Measurements from ENCODE around the gene AGAP2.
A peak's percentile ranks its signal among the peaks of the same experiment; 100 is the strongest.

AGAP2 gene

DNA sequence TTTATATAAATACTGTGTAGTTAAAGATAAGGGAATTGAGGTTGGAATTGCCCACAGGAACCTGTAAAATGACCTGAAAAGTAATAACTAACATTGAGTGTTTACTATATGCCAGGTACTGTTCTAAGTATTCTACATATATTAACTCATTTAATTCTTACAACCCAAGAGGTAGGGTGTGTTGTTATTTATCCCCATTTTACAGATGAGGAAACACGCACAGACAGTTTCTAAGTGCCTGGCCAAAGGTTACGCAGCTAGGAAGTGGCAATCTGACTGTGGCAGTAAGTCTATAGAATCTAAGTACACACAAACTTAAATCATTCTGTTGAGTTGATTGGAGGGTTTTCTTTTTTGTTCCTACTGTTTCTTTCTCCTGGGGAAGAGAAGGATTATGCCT lies 5.2 kb upstream of the AGAP2 start:
- no peak for DNase-seq
- Mint-ChIP-seq H3K9me3 (no peaks in the 10 kb centered on the region), H3K27me3 (ENCODE audit: low read depth, poor library complexity) (peaks cover 60% of the 10 kb centered on the region), H3K4me1 (peaks cover 31% of the 10 kb centered on the region), H3K36me3 (ENCODE audit: low read depth) (peaks cover 33% of the 10 kb centered on the region), H3K27ac (no peak overlapping the region), H3K4me3 (peak overlapping the region; percentile 95)
- TF ChIP-seq, protein P1, sequence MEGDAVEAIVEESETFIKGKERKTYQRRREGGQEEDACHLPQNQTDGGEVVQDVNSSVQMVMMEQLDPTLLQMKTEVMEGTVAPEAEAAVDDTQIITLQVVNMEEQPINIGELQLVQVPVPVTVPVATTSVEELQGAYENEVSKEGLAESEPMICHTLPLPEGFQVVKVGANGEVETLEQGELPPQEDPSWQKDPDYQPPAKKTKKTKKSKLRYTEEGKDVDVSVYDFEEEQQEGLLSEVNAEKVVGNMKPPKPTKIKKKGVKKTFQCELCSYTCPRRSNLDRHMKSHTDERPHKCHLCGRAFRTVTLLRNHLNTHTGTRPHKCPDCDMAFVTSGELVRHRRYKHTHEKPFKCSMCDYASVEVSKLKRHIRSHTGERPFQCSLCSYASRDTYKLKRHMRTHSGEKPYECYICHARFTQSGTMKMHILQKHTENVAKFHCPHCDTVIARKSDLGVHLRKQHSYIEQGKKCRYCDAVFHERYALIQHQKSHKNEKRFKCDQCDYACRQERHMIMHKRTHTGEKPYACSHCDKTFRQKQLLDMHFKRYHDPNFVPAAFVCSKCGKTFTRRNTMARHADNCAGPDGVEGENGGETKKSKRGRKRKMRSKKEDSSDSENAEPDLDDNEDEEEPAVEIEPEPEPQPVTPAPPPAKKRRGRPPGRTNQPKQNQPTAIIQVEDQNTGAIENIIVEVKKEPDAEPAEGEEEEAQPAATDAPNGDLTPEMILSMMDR (IDR thresholded peaks at IDR 0.05), result no peak

DNA sequence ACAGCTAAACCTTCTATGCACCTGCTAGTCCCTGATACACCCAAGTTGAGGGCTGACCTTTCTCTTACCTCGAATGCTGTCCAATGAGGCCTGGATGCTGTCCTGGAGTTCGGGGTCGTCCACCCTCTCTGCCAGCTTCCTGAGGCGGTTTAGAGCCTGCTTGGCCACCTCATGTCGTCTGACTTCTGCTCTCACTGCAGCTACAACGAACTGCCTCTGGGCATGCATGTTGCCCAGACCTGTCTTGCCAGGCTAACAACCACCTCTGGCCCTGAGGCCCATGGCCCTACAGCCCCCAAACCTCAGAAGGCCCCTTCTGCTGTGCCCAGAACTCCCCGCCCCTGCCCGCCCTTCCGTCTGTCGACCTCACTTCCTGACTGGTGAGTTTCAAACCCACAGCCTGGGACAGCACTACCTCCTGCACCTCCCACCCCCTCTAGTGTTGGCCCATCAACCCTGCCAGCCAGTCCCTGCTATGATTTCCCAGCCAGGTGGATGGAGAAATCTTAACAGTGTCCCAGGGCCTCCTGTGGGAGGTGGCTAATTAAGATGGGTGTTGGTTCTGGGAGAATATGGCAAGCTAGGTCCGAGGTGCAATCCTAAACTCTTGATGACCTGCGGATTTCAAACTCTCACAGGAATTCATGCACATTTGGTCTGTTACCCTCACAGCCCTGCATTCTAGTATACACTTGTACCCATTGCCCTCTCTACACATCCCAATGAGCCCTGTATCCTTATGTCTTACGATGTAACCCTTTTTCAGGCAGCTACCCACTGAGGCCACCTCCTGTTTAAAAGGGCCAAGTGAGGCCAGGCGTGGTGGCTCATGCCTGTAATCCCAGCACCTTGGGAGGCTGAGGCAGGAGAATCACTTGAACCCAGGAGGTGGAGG lies 3.5 kb upstream of the AGAP2 start:
- Mint-ChIP-seq H3K4me1 (peaks cover 31% of the 10 kb centered on the region), H3K4me3 (no peak overlapping the region), H3K27me3 (ENCODE audit: low read depth, poor library complexity) (peaks cover 75% of the 10 kb centered on the region), H3K9me3 (no peaks in the 10 kb centered on the region), H3K27ac (no peak overlapping the region), H3K36me3 (ENCODE audit: low read depth) (peaks cover 16% of the 10 kb centered on the region)
- TF ChIP-seq, protein P1 (IDR thresholded peaks at IDR 0.05), result no peak
- DNase-seq, result no peak

DNA sequence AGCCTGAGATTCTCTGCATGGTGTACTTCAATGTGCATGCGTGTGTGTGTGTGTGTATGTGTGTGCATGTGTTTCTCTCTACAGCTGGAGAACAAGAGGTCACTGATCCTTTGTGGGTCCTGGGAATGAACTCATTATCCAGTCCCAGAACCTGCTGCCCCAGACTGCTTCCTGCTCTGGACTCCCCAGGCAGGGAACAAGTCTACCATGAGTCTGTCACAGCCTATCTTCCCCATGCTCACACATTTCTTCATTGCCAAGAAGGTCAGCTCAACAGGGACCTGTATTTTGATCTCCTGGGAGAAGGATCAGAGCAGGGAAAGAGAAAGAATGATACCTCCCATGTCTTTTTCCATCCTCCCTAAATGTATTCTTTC lies 2.9 kb upstream of the AGAP2 start:
- Mint-ChIP-seq H3K4me1 (peaks cover 36% of the 10 kb centered on the region), H3K9me3 (peaks cover 6% of the 10 kb centered on the region), H3K27me3 (ENCODE audit: low read depth, poor library complexity) (peaks cover 82% of the 10 kb centered on the region), H3K36me3 (ENCODE audit: low read depth) (peaks cover 9% of the 10 kb centered on the region), H3K27ac (no peak overlapping the region), H3K4me3 (no peak overlapping the region)
- TF ChIP-seq, protein P1 (IDR thresholded peaks at IDR 0.05), result no peak
- no peak for DNase-seq

DNA sequence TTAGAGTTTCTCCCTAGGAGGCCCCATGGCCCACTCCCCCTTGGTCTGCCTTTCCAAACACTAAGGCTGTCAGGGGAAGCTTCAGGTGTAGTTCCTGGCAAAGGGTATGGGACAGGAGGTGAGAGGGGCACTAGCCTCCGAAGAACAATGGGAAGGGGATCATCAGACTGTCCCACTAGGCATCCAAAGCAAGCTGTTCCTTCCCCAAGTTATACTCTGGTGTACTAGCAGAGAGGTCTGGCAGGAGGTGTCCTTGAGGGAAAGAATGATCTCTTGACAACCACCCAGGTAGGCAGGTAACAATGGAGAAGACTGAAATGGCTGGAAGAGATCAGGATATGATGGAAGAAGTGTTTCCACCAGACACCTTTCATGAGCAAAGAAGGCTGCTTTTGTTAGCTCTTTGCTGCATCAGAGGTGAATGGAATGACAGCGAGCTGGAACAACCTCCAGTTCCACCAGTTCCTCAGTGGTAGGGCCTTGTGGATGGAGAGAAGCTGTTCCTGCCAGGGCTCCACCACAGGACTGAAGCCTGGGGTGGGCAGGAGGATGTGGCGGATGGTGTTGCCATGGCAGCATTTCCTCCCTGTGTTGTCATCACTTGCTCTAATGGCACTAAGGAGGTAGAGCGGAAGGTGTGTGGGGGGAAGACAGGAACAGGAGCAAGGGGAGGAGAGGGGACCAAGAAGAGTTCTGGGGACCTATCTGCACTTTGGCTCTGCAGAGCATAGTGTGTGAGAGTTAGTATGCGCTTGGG lies 2.3 kb upstream of the AGAP2 start:
- Mint-ChIP-seq H3K9me3 (peaks cover 8% of the 10 kb centered on the region), H3K27ac (no peak overlapping the region), H3K36me3 (ENCODE audit: low read depth) (peaks cover 3% of the 10 kb centered on the region), H3K27me3 (ENCODE audit: low read depth, poor library complexity) (peaks cover 87% of the 10 kb centered on the region), H3K4me1 (peaks cover 33% of the 10 kb centered on the region), H3K4me3 (no peak overlapping the region)
- TF ChIP-seq, protein P1 (IDR thresholded peaks at IDR 0.05), result no peak
- no peak for DNase-seq

DNA sequence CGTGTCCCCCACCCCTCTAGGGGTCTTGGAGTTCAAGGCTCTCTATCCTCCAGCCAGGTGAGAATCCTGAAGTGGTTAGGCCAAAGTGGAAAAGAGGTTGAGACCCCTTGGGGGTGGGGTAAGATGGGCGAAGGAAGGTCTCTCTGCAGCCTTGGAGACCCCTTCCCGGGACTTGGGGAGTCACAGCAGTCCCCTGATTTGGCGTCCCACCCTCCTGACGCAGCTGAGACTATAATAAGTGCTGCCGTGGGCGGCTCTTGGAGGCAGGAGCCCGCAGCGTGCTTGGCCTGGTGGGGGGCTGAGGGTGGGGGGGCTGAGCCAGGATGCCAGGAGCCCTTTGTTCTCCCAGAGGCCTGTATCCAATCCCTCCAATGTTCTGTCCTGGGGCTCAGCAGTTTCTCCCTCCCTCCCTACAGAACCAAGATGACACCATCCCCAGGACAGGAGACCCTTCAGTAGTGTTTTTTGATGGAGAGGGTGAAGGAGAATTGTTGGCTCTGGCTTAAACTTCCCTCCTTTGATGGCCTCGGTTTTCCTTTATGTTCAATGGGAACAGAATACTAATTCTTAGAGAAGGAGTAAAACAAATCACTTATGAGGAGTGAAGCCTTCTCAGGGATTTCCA lies 1.5 kb upstream of the AGAP2 start:
- no peak overlapping the region for H3K4me3 Mint-ChIP-seq
- peaks cover 8% of the 10 kb centered on the region for H3K9me3 Mint-ChIP-seq
- no peaks in the 10 kb centered on the region for H3K36me3 Mint-ChIP-seq (ENCODE audit: low read depth)
- no peak overlapping the region for H3K27ac Mint-ChIP-seq
- H3K4me1 Mint-ChIP-seq, result peaks cover 27% of the 10 kb centered on the region
- DNase-seq, result no peak
- TF ChIP-seq, protein P1 (IDR thresholded peaks at IDR 0.05), result no peak
- peaks cover 89% of the 10 kb centered on the region for H3K27me3 Mint-ChIP-seq (ENCODE audit: low read depth, poor library complexity)

Measured in nephron progenitor cell (in vitro differentiated cells).